K562 (cell line): Measurements from ENCODE around the gene DCAF7. TPM values are rescaled to one million over a fixed set of nuclear protein-coding genes. Genes with fewer than 3 reads are reported as not detected.

Experiments used
- ATAC-seq: fragments of 200-7000 bp; cut with Tn5 transposase; 3 replicates; pipeline ENCODE4 v1.9.1; 2020; ENCODE audit warnings: moderate library complexity
- BruUV-seq: library from RNA; stranded (reverse); fragments of 400-500 nt; replicated peaks from 2 replicates; lab custom pipeline; 2021; lab: Mats Ljungman, UMichigan
- CTCF ChIA-PET: fragments of 300-600 bp; formaldehyde crosslinking; extraction: SDS; loops from one replicate; lab custom pipeline; 2021; ENCODE audit warnings: low intra/inter-chr PET ratio; lab: Yijun Ruan, JAX
- POLR2A ChIA-PET: fragments of 300-600, 350-650 bp; sonication (Branson Sonifier 250); formaldehyde crosslinking; extraction: SDS; loops from one replicate; lab custom pipeline; 2021; ENCODE audit warnings: antibody characterized with exemption, inconsistent platforms; lab: Yijun Ruan, JAX
- DNase-seq, 4 experiments: peaks; one replicate each; pipeline versions ENCODE4 v3.0.0 to v3.0.0-alpha.2; 2011 to 2018; ENCODE audit warnings: low spot score in 3 of 4, mixed read lengths in 3 of 4; ENCODE audit errors: extremely low read depth in 1 of 4
- FAIRE-seq: peaks from 2 replicates; lab custom pipeline; 2011; peaks lifted over from hg19 to GRCh38; lab: Jason Lieb, UNC
- H2AFZ ChIP-seq: 2 replicates; pipeline ENCODE4 v1.6.0; 2011; ENCODE audit warnings: low read depth, low read length, control low read depth, inconsistent platforms
- H3K27ac ChIP-seq: fragments of 200-600 bp; 3 replicates; pipeline ENCODE4 v1.8.0; 2011; ENCODE audit warnings: low read depth, mild to moderate bottlenecking, control low read depth, inconsistent platforms, low read length, moderate library complexity, mixed read lengths; ENCODE audit errors: extremely low read depth
- H3K27me3 ChIP-seq, 2 experiments: fragments of 300-600 bp in 1 of 2; 2 replicates in 1 of 2; 3 replicates in 1 of 2; pipeline versions ENCODE4 v1.6.0 to v1.8.0; 2011; ENCODE audit warnings: inconsistent platforms in 2 of 2, low read length in 2 of 2, mild to moderate bottlenecking in 1 of 2, mixed read lengths in 1 of 2, moderate library complexity in 1 of 2; ENCODE audit not compliant: control insufficient read depth in 2 of 2, insufficient read depth in 2 of 2
- H3K36me3 ChIP-seq: fragments of 300-600 bp; 3 replicates; pipeline ENCODE4 v1.8.0; 2011; ENCODE audit warnings: mild to moderate bottlenecking, low read length, inconsistent platforms; ENCODE audit not compliant: control insufficient read depth, insufficient read depth
- H3K4me1 ChIP-seq, 2 experiments: fragments of 200-600 bp in 1 of 2; replicated peaks in 1 of 2; 2 replicates in 1 of 2; 3 replicates in 1 of 2; pipeline versions ENCODE4 v1.5.1 to v1.8.0; 2011; ENCODE audit warnings: inconsistent platforms in 2 of 2, low read length in 2 of 2, mild to moderate bottlenecking in 1 of 2, mixed read lengths in 1 of 2, moderate library complexity in 1 of 2; ENCODE audit not compliant: control insufficient read depth in 2 of 2, insufficient read depth in 2 of 2
- H3K4me2 ChIP-seq: 2 replicates; pipeline ENCODE4 v1.6.1; 2011; ENCODE audit warnings: low read length, control low read depth, inconsistent platforms, mixed read lengths; ENCODE audit not compliant: insufficient read depth
- H3K4me3 ChIP-seq: fragments of 200-600 bp; sonication (generic), shearing (Covaris generic); 2 replicates; pipeline ENCODE4 v1.5.1; 2016; ENCODE audit warnings: control low read depth, inconsistent platforms
- H3K79me2 ChIP-seq: fragments of 200-600 bp; 3 replicates; pipeline ENCODE4 v1.8.0; 2011; ENCODE audit warnings: low read length, inconsistent platforms; ENCODE audit not compliant: control insufficient read depth, insufficient read depth
- H3K9ac ChIP-seq, 2 experiments: 2 replicates each; pipeline versions ENCODE4 v1.6.0 to v1.6.1; 2011; ENCODE audit warnings: low read depth in 2 of 2, low read length in 2 of 2, control low read depth in 1 of 2, inconsistent platforms in 1 of 2, mild to moderate bottlenecking in 1 of 2, mixed read lengths in 1 of 2; ENCODE audit not compliant: insufficient read depth in 1 of 2
- H3K9me1 ChIP-seq: one replicate; pipeline ENCODE4 v1.6.0; 2011; ENCODE audit warnings: inconsistent platforms, mild to moderate bottlenecking, low read length, moderate library complexity; ENCODE audit not compliant: control insufficient read depth, insufficient read depth
- H3K9me3 ChIP-seq: replicated peaks from 2 replicates; pipeline ENCODE4 v1.5.1; 2011; ENCODE audit warnings: low read depth, low read length, inconsistent platforms; ENCODE audit not compliant: control insufficient read depth, insufficient read depth
- H4K20me1 ChIP-seq: replicated peaks from 2 replicates; pipeline ENCODE4 v1.6.1; 2011; ENCODE audit warnings: low read length, inconsistent platforms, mixed read lengths; ENCODE audit not compliant: control insufficient read depth, insufficient read depth
- ADNP ChIP-seq: fragments of 200-800 bp; sonication (Bioruptor generic); IDR thresholded peaks from 2 replicates; pipeline ENCODE4 v1.6.1; 2016; ENCODE audit warnings: missing genetic modification characterization, missing compliant biosample characterization
- CEBPZ ChIP-seq: fragments of 150-350 bp; IDR thresholded peaks from 2 replicates; pipeline ENCODE4 v1.6.1; 2014; ENCODE audit warnings: low read depth, mild to moderate bottlenecking, low read length, borderline replicate concordance
- MTA1 ChIP-seq: fragments of 450-650 bp; IDR thresholded peaks from 2 replicates; pipeline ENCODE4 v1.6.1; 2017; ENCODE audit warnings: borderline replicate concordance
- POLR2AphosphoS2 ChIP-seq: IDR thresholded peaks from 2 replicates; pipeline ENCODE4 v1.6.1; 2012; ENCODE audit warnings: low read length, improper control_type of control experiment
- RBM34 ChIP-seq: fragments of 200-400 bp; formaldehyde crosslinking; IDR thresholded peaks from 2 replicates; pipeline ENCODE4 v1.6.1; 2018; ENCODE audit warnings: low read length, borderline replicate concordance; ENCODE audit not compliant: insufficient read depth
- RHOXF2B ChIP-seq: fragments of 250-450 bp; sonication (Bioruptor Pico); conservative IDR thresholded peaks from 2 replicates; pipeline ENCODE4 v1.5.1; 2021
- SREBF1 ChIP-seq: fragments of 150-350 bp; IDR thresholded peaks from 2 replicates; pipeline ENCODE4 v1.6.1; 2014; ENCODE audit warnings: antibody characterized with exemption, low read depth, low read length, borderline replicate concordance
- SREBF2 ChIP-seq: sonication (generic); formaldehyde crosslinking; IDR thresholded peaks from 2 replicates; pipeline ENCODE4 v1.4.0; 2020; ENCODE audit warnings: mild to moderate bottlenecking, missing genetic modification reagents
- TFE3 ChIP-seq: fragments of 450-650 bp; formaldehyde crosslinking; IDR thresholded peaks from 2 replicates; pipeline ENCODE4 v1.4.0; 2020; ENCODE audit warnings: mild to moderate bottlenecking, mixed read lengths
- THAP12 ChIP-seq: fragments of 250-450 bp; sonication (Bioruptor Pico); IDR thresholded peaks from 2 replicates; pipeline ENCODE4 v1.9.0; 2021; ENCODE audit warnings: mild to moderate bottlenecking, inconsistent platforms
- YBX1 ChIP-seq: fragments of 450-650 bp; IDR thresholded peaks from 2 replicates; pipeline ENCODE4 v1.7.1; 2016; ENCODE audit warnings: mild to moderate bottlenecking
- ZNF57 ChIP-seq: fragments of 450-650 bp; formaldehyde crosslinking; IDR thresholded peaks from 2 replicates; pipeline ENCODE4 v1.4.0; 2020; ENCODE audit warnings: mild to moderate bottlenecking, moderate library complexity
- WGBS: fragments of 100-300 bp; shearing (Covaris generic); methylation state at CpG from one replicate; pipeline ENCODE4 v1.1.6; 2016; ENCODE audit warnings: low coverage, mixed read lengths; ENCODE audit not compliant: insufficient coverage; ENCODE audit errors: missing lambda C conversion rate; 5-methylcytosine and 5-hydroxymethylcytosine counted together
- in situ Hi-C: fragments of 300-500 bp; cut with MboI; formaldehyde crosslinking; loops from 4 replicates; pipeline ENCODE4 v1.15.0; 2018; ENCODE audit warnings: inconsistent platforms, mixed read lengths
- intact Hi-C: fragments of 100-400 bp; cut with micrococcal nuclease; formaldehyde crosslinking; loops from 2 replicates; pipeline ENCODE4 v1.14.2; 2022
- polyA plus RNA-seq, 8 experiments: library from polyadenylated mRNA; depleted of rRNA in 4 of 8; stranded (reverse) in 5 of 8; unstranded in 3 of 8; fragments of >200 nt; fragmentation: Nextera tagmentation in 2 of 8; fragmentation: Illumina TruSeq in 1 of 8; extraction: Ambion mirVana in 2 of 8; extraction: Trizol in 1 of 8; gene quantifications; 2 replicates each; pipeline versions ENCODE4 v1.2.1 to v1.2.3, GENCODE V29; 2011 to 2014; ENCODE audit warnings: inconsistent platforms in 1 of 8, missing spikeins in 1 of 8
- total RNA-seq, 7 experiments: library from RNA; depleted of rRNA in 6 of 7; stranded (reverse); fragments of >200 nt in 6 of 7; fragmentation: Illumina TruSeq in 2 of 7; extraction: Trizol in 2 of 7; gene quantifications; 2 replicates each; pipeline versions ENCODE4 v1.2.1 to v1.2.3, GENCODE V29; 2011 to 2021; ENCODE audit warnings: low replicate concordance in 1 of 7

DCAF7 gene
- total and polyA plus RNA-seq, 9 of the 15 experiments (the other 6 are each of a cell fraction or from before 2014, with no cell fraction given), result 30.8 to 123 (median 40.2) TPM

GRCh38 chr17:63639125-63639524, 88.8 kb downstream of the DCAF7 start:
- Histone ChIP-seq H3K9ac (no peak overlapping the region), H3K27ac (no peak overlapping the region), H3K4me3 (no peak overlapping the region), H2AFZ (no peak overlapping the region), H3K79me2 (no peaks in the 10 kb centered on the region), H3K4me1 (peaks cover 3 to 13% of the 10 kb centered on the region in 2 experiments; a peak in 4 of 5 replicates), H3K4me2 (no peak overlapping the region), H4K20me1 (no peaks in the 10 kb centered on the region), H3K27me3 (no peaks in the 10 kb centered on the region), H3K9me3 (no peaks in the 10 kb centered on the region), H3K9me1 (no peaks in the 10 kb centered on the region), H3K36me3 (peaks cover 26% of the 10 kb centered on the region)
- CTCF ChIA-PET, result no interaction called here
- no TSS peak for BruUV-seq
- 7% methylated on average over 1 of the region's 1 CpG for WGBS
- DNase-seq (no peak), FAIRE-seq (no peak), ATAC-seq (no peak)
- POLR2A ChIA-PET, result no interaction called here
- TF ChIP-seq THAP12 (CRISPR knock-in tag) (no peak), RBM34 (no peak), SREBF2 (CRISPR knock-in tag) (no peak), YBX1 (no peak), SREBF1 (no peak), RHOXF2B (no peak), POLR2AphosphoS2 (no peak), ZNF57 (CRISPR knock-in tag) (no peak), CEBPZ (no peak), MTA1 (no peak), ADNP (tag) (no peak), TFE3 (CRISPR knock-in tag) (no peak)
- intact Hi-C loops, result no loop called here
- in situ Hi-C loops, result no loop called here
